GM21360 (cell line): ENCODE data around the gene HMOX2.
A peak's percentile ranks its signal among the peaks of the same experiment; 100 is the strongest.

Experiments used
- ATAC-seq: cut with Tn5 transposase; IDR thresholded peaks from one replicate; pipeline ENCODE4 v1.9.1; 2021; ENCODE audit warnings: mild to moderate bottlenecking, moderate library complexity; ENCODE audit not compliant: unreplicated experiment

Gene HMOX2

GRCh38 chr16:4520913-4521312, 44.7 kb downstream of the HMOX2 start:
- no peak for ATAC-seq

- no peak for ATAC-seq
Measured at GRCh38 chr16:4522051-4522581, 45.9 kb downstream of the HMOX2 start.

GRCh38 chr16:4523686-4524085, 47.5 kb downstream of the HMOX2 start:
- ATAC-seq: no peak

- no peak for ATAC-seq
Measured at GRCh38 chr16:4524571-4524970, 48.4 kb downstream of the HMOX2 start.

- no peak for ATAC-seq
Measured at GRCh38 chr16:4525069-4525468, 48.9 kb downstream of the HMOX2 start.

- no peak for ATAC-seq
Measured at GRCh38 chr16:4525634-4526277, 49.6 kb downstream of the HMOX2 start.

- no peak for ATAC-seq
Measured at GRCh38 chr16:4529085-4530060, 53.2 kb downstream of the HMOX2 start.

- no peak for ATAC-seq
Measured at GRCh38 chr16:4531811-4532210, 55.6 kb downstream of the HMOX2 start.

GRCh38 chr16:4532238-4532637, 56.0 kb downstream of the HMOX2 start:
- ATAC-seq: no peak

GRCh38 chr16:4533490-4533889, 57.3 kb downstream of the HMOX2 start:
- no peak for ATAC-seq

GRCh38 chr16:4534151-4534790, 58.1 kb downstream of the HMOX2 start:
- ATAC-seq: no peak

- no peak for ATAC-seq
Measured at GRCh38 chr16:4535627-4536108, 59.5 kb downstream of the HMOX2 start.

- no peak for ATAC-seq
Measured at GRCh38 chr16:4536391-4537106, 60.4 kb downstream of the HMOX2 start.

- ATAC-seq: no peak
Measured at GRCh38 chr16:4537376-4538343, 61.5 kb downstream of the HMOX2 start.

GRCh38 chr16:4538350-4539235, 62.4 kb downstream of the HMOX2 start, which contains the start of gene CDIP1:
CDIP1 (minus strand) TSS chr16:4538773; CDS start chr16:4514130, 24,643 bp downstream.
- ATAC-seq: peak; percentile 71

- no peak for ATAC-seq
Measured at GRCh38 chr16:4539716-4540284, 63.6 kb downstream of the HMOX2 start.

GRCh38 chr16:4544473-4544872, 68.3 kb downstream of the HMOX2 start:
- no peak for ATAC-seq

- ATAC-seq: no peak
Measured at GRCh38 chr16:4548124-4548523, 71.9 kb downstream of the HMOX2 start.
